H1 (cell line): ENCODE measurements around the gene BNC2. TPM values are rescaled to one million over a fixed set of nuclear protein-coding genes. Genes with fewer than 3 reads are reported as not detected.

Experiments
- CTCF ChIA-PET: fragments of 300-600 bp; sonication (Branson Sonifier 250); formaldehyde crosslinking; loops from one replicate; lab custom pipeline; 2021; ENCODE audit not compliant: partially characterized antibody; lab: Charles Lee
- POLR2A ChIA-PET: fragments of 300-600 bp; sonication (Branson Sonifier 250); formaldehyde crosslinking; loops from one replicate; lab custom pipeline; 2021; ENCODE audit warnings: inconsistent platforms; ENCODE audit not compliant: partially characterized antibody; lab: Charles Lee
- DNase-seq, 2 experiments: peaks; one replicate each; pipeline versions ENCODE4 v3.0.0 to v3.0.0-alpha.2; 2010 to 2022; ENCODE audit warnings: low spot score in 2 of 2, low read depth in 1 of 2, mixed read lengths in 1 of 2
- FAIRE-seq: peaks from 2 replicates; lab custom pipeline; 2011; peaks lifted over from hg19 to GRCh38; lab: Jason Lieb, UNC
- H2AFZ ChIP-seq: 2 replicates; pipeline ENCODE4 v1.8.1; 2012; ENCODE audit warnings: low read length, inconsistent platforms
- H2AK5ac ChIP-seq: 2 replicates; pipeline ENCODE4 v1.6.1; 2013; ENCODE audit warnings: low read depth, low read length
- H2BK120ac ChIP-seq: replicated peaks from 2 replicates; pipeline ENCODE3; 2013; ENCODE audit warnings: low read depth, low read length, inconsistent platforms
- H2BK12ac ChIP-seq: 2 replicates; pipeline ENCODE4 v1.6.1; 2013; ENCODE audit warnings: low read depth, low read length
- H2BK15ac ChIP-seq: 2 replicates; pipeline ENCODE4 v1.6.1; 2013; ENCODE audit warnings: low read length
- H2BK20ac ChIP-seq: 2 replicates; pipeline ENCODE4 v1.6.1; 2013; ENCODE audit warnings: low read length
- H2BK5ac ChIP-seq: 2 replicates; pipeline ENCODE4 v1.6.1; 2013; ENCODE audit warnings: low read depth, low read length
- H3K14ac ChIP-seq: 2 replicates; pipeline ENCODE4 v1.6.1; 2013; ENCODE audit warnings: inconsistent platforms; ENCODE audit not compliant: insufficient read length
- H3K18ac ChIP-seq: 2 replicates; pipeline ENCODE4 v1.6.1; 2013; ENCODE audit warnings: low read length; ENCODE audit errors: extremely low read depth
- H3K23ac ChIP-seq: 2 replicates; pipeline ENCODE4 v1.6.1; 2013; ENCODE audit warnings: inconsistent platforms; ENCODE audit not compliant: insufficient read length
- H3K23me2 ChIP-seq: 2 replicates; pipeline ENCODE4 v1.6.1; 2013; ENCODE audit warnings: low read depth, low read length
- H3K27ac ChIP-seq: 2 replicates; pipeline ENCODE4 v1.6.1; 2011; ENCODE audit warnings: low read depth, low read length, inconsistent platforms
- H3K27me3 ChIP-seq, 4 experiments: replicated peaks in 1 of 4; 1 replicate in 1 of 4; 2 replicates in 3 of 4; pipeline versions ENCODE4 v1.6.1 to v1.8.1; 2011 to 2013; ENCODE audit warnings: low read length in 3 of 4, mild to moderate bottlenecking in 3 of 4, inconsistent platforms in 2 of 4, mixed read lengths in 2 of 4, moderate library complexity in 1 of 4; ENCODE audit not compliant: control insufficient read depth in 3 of 4, insufficient read depth in 3 of 4; ENCODE audit errors: extremely low read depth in 1 of 4
- H3K36me3 ChIP-seq, 4 experiments: 2 replicates each; pipeline versions ENCODE4 v1.6.1 to v1.8.1; 2011 to 2013; ENCODE audit warnings: mild to moderate bottlenecking in 4 of 4, low read length in 3 of 4, moderate library complexity in 2 of 4, control low read depth in 1 of 4, inconsistent platforms in 1 of 4; ENCODE audit not compliant: insufficient read depth in 4 of 4, control insufficient read depth in 2 of 4
- H3K4ac ChIP-seq: replicated peaks from 2 replicates; pipeline ENCODE3; 2013; ENCODE audit warnings: low read length, low read depth, mixed read lengths, inconsistent platforms; ENCODE audit not compliant: insufficient read length
- H3K4me1 ChIP-seq, 4 experiments: replicated peaks in 1 of 4; 1 replicate in 1 of 4; 2 replicates in 3 of 4; pipeline versions ENCODE4 v1.6.1 to v1.8.1; 2011 to 2013; ENCODE audit warnings: low read length in 3 of 4, inconsistent platforms in 2 of 4, mixed read lengths in 1 of 4; ENCODE audit not compliant: insufficient read depth in 4 of 4, control insufficient read depth in 3 of 4
- H3K4me2 ChIP-seq, 2 experiments: 2 replicates each; pipeline versions ENCODE4 v1.6.1 to v1.8.1; 2011 to 2013; ENCODE audit warnings: low read depth in 2 of 2, low read length in 2 of 2, control low read depth in 1 of 2, inconsistent platforms in 1 of 2, mild to moderate bottlenecking in 1 of 2; ENCODE audit not compliant: insufficient read depth in 1 of 2
- H3K4me3 ChIP-seq, 4 experiments: fragments of 200-600, 300-600 bp in 1 of 4; sonication (generic), shearing (Covaris generic), sonication (Bioruptor Twin) in 1 of 4; 2 replicates each; pipeline versions ENCODE4 v1.5.1 to v1.8.1; 2011 to 2016; ENCODE audit warnings: low read length in 4 of 4, low read depth in 3 of 4, control low read depth in 2 of 4, inconsistent platforms in 2 of 4, mild to moderate bottlenecking in 2 of 4, mixed read lengths in 1 of 4, moderate library complexity in 1 of 4; ENCODE audit not compliant: insufficient read depth in 2 of 4; ENCODE audit errors: extremely low read depth in 1 of 4
- H3K56ac ChIP-seq: replicated peaks from 2 replicates; pipeline ENCODE3; 2013; ENCODE audit warnings: low read depth, mild to moderate bottlenecking, mixed read lengths, low read length, inconsistent platforms; ENCODE audit not compliant: insufficient read length
- H3K79me1 ChIP-seq: 2 replicates; pipeline ENCODE4 v1.6.1; 2013; ENCODE audit warnings: low read depth, low read length, control low read depth
- H3K79me2 ChIP-seq, 2 experiments: 2 replicates each; pipeline versions ENCODE4 v1.6.1 to v1.8.1; 2012 to 2013; ENCODE audit warnings: low read length in 2 of 2, mild to moderate bottlenecking in 2 of 2, inconsistent platforms in 1 of 2; ENCODE audit not compliant: insufficient read depth in 2 of 2, control insufficient read depth in 1 of 2
- H3K9ac ChIP-seq, 4 experiments: replicated peaks in 1 of 4; 1 replicate in 1 of 4; 2 replicates in 3 of 4; pipeline versions ENCODE4 v1.6.1 to v1.8.1; 2011 to 2013; ENCODE audit warnings: low read depth in 3 of 4, low read length in 3 of 4, control low read depth in 2 of 4, mild to moderate bottlenecking in 2 of 4, moderate library complexity in 2 of 4, inconsistent platforms in 1 of 4; ENCODE audit errors: extremely low read depth in 1 of 4
- H3K9me3 ChIP-seq, 2 experiments: 2 replicates each; pipeline versions ENCODE4 v1.6.1 to v1.8.1; 2012 to 2013; ENCODE audit warnings: mild to moderate bottlenecking in 2 of 2, moderate library complexity in 2 of 2, control low read depth in 1 of 2, inconsistent platforms in 1 of 2, low read depth in 1 of 2, low read length in 1 of 2, mixed read lengths in 1 of 2; ENCODE audit not compliant: insufficient read depth in 2 of 2
- H4K20me1 ChIP-seq, 2 experiments: replicated peaks in 1 of 2; 2 replicates each; pipeline versions ENCODE3 to v1.8.1; 2011 to 2013; ENCODE audit warnings: inconsistent platforms in 2 of 2, low read length in 2 of 2, mild to moderate bottlenecking in 1 of 2; ENCODE audit not compliant: insufficient read depth in 2 of 2, control insufficient read depth in 1 of 2
- H4K5ac ChIP-seq: 2 replicates; pipeline ENCODE4 v1.6.1; 2013; ENCODE audit warnings: low read length, low read depth, mixed read lengths, inconsistent platforms; ENCODE audit not compliant: insufficient read length
- H4K8ac ChIP-seq: 2 replicates; pipeline ENCODE4 v1.8.0; 2013; ENCODE audit warnings: mild to moderate bottlenecking, moderate library complexity, low read length, inconsistent platforms; ENCODE audit not compliant: insufficient read depth; ENCODE audit errors: extremely low read depth
- H4K91ac ChIP-seq: replicated peaks from 2 replicates; pipeline ENCODE3; 2013; ENCODE audit warnings: low read length, mixed read lengths, inconsistent platforms; ENCODE audit not compliant: insufficient read length
- JUN ChIP-seq: IDR thresholded peaks from 2 replicates; pipeline ENCODE4 v1.6.1; 2011; ENCODE audit warnings: low read depth, mild to moderate bottlenecking, improper control_type of control experiment, low read length
- MAFK ChIP-seq: IDR thresholded peaks from 2 replicates; pipeline ENCODE4 v1.6.1; 2012; ENCODE audit warnings: low read depth, mild to moderate bottlenecking, improper control_type of control experiment, low read length
- RBBP5 ChIP-seq: IDR thresholded peaks from 2 replicates; pipeline ENCODE4 v1.7.1; 2012; ENCODE audit warnings: low read depth, mild to moderate bottlenecking, inconsistent platforms, low read length, moderate library complexity, borderline replicate concordance
- RFX5 ChIP-seq: IDR thresholded peaks from 2 replicates; pipeline ENCODE4 v1.6.1; 2011; ENCODE audit warnings: low read depth, low read length, improper control_type of control experiment, borderline replicate concordance
- SAP30 ChIP-seq: fragments of 300-600 bp; sonication (generic); IDR thresholded peaks from 2 replicates; pipeline ENCODE4 v1.7.1; 2012; ENCODE audit warnings: low read length, moderate library complexity, mild to moderate bottlenecking, inconsistent platforms; ENCODE audit not compliant: insufficient read depth, insufficient replicate concordance
- SIRT6 ChIP-seq: IDR thresholded peaks from one replicate; pipeline ENCODE4 v1.7.1; 2012; ENCODE audit warnings: low read length, inconsistent platforms
- SRF ChIP-seq: IDR thresholded peaks from 2 replicates; pipeline ENCODE4 v1.6.1; 2011; ENCODE audit warnings: mild to moderate bottlenecking, low read depth, low read length, moderate library complexity
- USF2 ChIP-seq: IDR thresholded peaks from 2 replicates; pipeline ENCODE4 v1.6.1; 2011; ENCODE audit warnings: low read length, improper control_type of control experiment
- WGBS, 2 experiments: shearing (Covaris generic) in 1 of 2; methylation state at CpG; one replicate each; pipeline versions ENCODE4 v1.1.6 to v1.1.7; 2013 to 2015; ENCODE audit warnings: low lambda C conversion rate in 2 of 2, mixed read lengths in 2 of 2, inconsistent platforms in 1 of 2, low coverage in 1 of 2, missing lambda C conversion rate in 1 of 2; ENCODE audit not compliant: insufficient replicate concordance in 2 of 2, insufficient coverage in 1 of 2, insufficient read length in 1 of 2; ENCODE audit errors: extremely low coverage in 1 of 2, missing lambda C conversion rate in 1 of 2; 5-methylcytosine and 5-hydroxymethylcytosine counted together
- polyA plus RNA-seq, 7 experiments: library from polyadenylated mRNA; depleted of rRNA in 3 of 7; stranded (reverse) in 5 of 7; unstranded in 2 of 7; fragments of >200 nt in 5 of 7; fragments of 200-250 nt in 2 of 7; gene quantifications; 1 replicate in 5 of 7; 2 replicates in 1 of 7; 4 replicates in 1 of 7; pipeline versions ENCODE4 v1.2.1 to v1.2.3, GENCODE V29; 2011 to 2013; ENCODE audit warnings: missing spikeins in 2 of 7, mixed read lengths in 2 of 7
- total RNA-seq: library from RNA; stranded (reverse); fragmentation: NEBNext Ultra II Directional; extraction: Animal tissue kit (Norgen Biotek cat#: 25700); gene quantifications from 2 replicates; pipeline ENCODE4 v1.2.1, GENCODE V29; 2021

BNC2 gene
- total and polyA plus RNA-seq, 2 of the 8 experiments (the other 6 are each of a cell fraction or from before 2014, with no cell fraction given) = 16.0 to 26.8 TPM

GRCh38 chr9:16431666-16432392 is 438.6 kb downstream of the BNC2 start:
- POLR2A ChIA-PET = interaction anchor here (0.6 kb wide), 1 partner anchor 208 kb away, joined by 3 read pairs; no protein-coding TSS in a partner anchor
- H3K79me2 ChIP-seq = no peaks in the 10 kb centered on the region
- no peak overlapping the region for H3K56ac ChIP-seq
- H2AK5ac ChIP-seq = no peak overlapping the region
- no peaks in the 10 kb centered on the region for H3K79me1 ChIP-seq
- H3K36me3 ChIP-seq = peaks cover 0 to 3% (median 1%) of the 10 kb centered on the region in 4 experiments; a peak in 1 of 8 replicates
- no peak overlapping the region for H2AFZ ChIP-seq
- no peak overlapping the region for H2BK15ac ChIP-seq
- no peak overlapping the region for H2BK12ac ChIP-seq
- H3K4ac ChIP-seq = no peak overlapping the region
- WGBS, 2 experiments = 73% methylated on average over 3 of the region's 3 CpGs; no CpG with 5 or more reads in 1 of the 2 experiments
- H3K23me2 ChIP-seq = no peaks in the 10 kb centered on the region
- H3K23ac ChIP-seq = no peak overlapping the region
- H4K8ac ChIP-seq = no peak overlapping the region
- CTCF ChIA-PET = no interaction called here
- H3K9me3 ChIP-seq = no peaks in the 10 kb centered on the region
- H3K14ac ChIP-seq = no peak overlapping the region
- H2BK120ac ChIP-seq = no peak overlapping the region
- H4K91ac ChIP-seq = no peak overlapping the region
- no peak overlapping the region for H2BK20ac ChIP-seq
- H3K9ac ChIP-seq = no peak overlapping the region
- DNase-seq (no peak), FAIRE-seq (no peak)
- H4K5ac ChIP-seq = no peak overlapping the region
- no peaks in the 10 kb centered on the region for H3K27me3 ChIP-seq
- no peak overlapping the region for H2BK5ac ChIP-seq
- H3K27ac ChIP-seq = no peak overlapping the region
- H3K18ac ChIP-seq = no peak overlapping the region
- no peaks in the 10 kb centered on the region for H4K20me1 ChIP-seq
- H3K4me2 ChIP-seq = no peak overlapping the region
- H3K4me1 ChIP-seq = peaks cover 2 to 13% (median 4%) of the 10 kb centered on the region in 4 experiments; a peak in 3 of 7 replicates
- H3K4me3 ChIP-seq = no peak overlapping the region
- TF ChIP-seq RBBP5 (no peak), JUN (no peak), RFX5 (no peak), SIRT6 (no peak), SRF (no peak), SAP30 (no peak), MAFK (no peak), USF2 (no peak)
